OCI-LY7 (cell line): ENCODE measurements around the gene PTDSS2.

Experiments
- CTCF ChIP-seq: fragments of 200-600 bp; sonication (generic); conservative IDR thresholded peaks from 2 replicates; pipeline ENCODE4 v1.5.1; 2014; ENCODE audit warnings: mild to moderate bottlenecking, antibody characterized with exemption, low read length, moderate library complexity, mixed read lengths
- EZH2phosphoT487 ChIP-seq: fragments of 200-600 bp; sonication (generic); IDR thresholded peaks from 2 replicates; pipeline ENCODE4 v1.6.1; 2018; ENCODE audit warnings: low read depth, borderline replicate concordance, mild to moderate bottlenecking, mixed run types, antibody characterized with exemption, low read length, moderate library complexity, mixed read lengths

- TF ChIP-seq CTCF, result no peak
- no peak for TF ChIP-seq EZH2phosphoT487
Measured at GRCh38 chr11:460331-461199, 10.5 kb downstream of the PTDSS2 start.
